Stimulated activated CD4-positive, alpha-beta T cell treated with anti-CD3 and anti-CD28 coated beads, Interleukin-4, amount 100 ng/mL, for 24 hours (primary cell): Measurements from ENCODE around the gene GRK5.

ENCODE experiments used
- DNase-seq: peaks from one replicate; pipeline ENCODE4 v3.0.0-alpha.2; 2020

The GRK5 gene

DNA sequence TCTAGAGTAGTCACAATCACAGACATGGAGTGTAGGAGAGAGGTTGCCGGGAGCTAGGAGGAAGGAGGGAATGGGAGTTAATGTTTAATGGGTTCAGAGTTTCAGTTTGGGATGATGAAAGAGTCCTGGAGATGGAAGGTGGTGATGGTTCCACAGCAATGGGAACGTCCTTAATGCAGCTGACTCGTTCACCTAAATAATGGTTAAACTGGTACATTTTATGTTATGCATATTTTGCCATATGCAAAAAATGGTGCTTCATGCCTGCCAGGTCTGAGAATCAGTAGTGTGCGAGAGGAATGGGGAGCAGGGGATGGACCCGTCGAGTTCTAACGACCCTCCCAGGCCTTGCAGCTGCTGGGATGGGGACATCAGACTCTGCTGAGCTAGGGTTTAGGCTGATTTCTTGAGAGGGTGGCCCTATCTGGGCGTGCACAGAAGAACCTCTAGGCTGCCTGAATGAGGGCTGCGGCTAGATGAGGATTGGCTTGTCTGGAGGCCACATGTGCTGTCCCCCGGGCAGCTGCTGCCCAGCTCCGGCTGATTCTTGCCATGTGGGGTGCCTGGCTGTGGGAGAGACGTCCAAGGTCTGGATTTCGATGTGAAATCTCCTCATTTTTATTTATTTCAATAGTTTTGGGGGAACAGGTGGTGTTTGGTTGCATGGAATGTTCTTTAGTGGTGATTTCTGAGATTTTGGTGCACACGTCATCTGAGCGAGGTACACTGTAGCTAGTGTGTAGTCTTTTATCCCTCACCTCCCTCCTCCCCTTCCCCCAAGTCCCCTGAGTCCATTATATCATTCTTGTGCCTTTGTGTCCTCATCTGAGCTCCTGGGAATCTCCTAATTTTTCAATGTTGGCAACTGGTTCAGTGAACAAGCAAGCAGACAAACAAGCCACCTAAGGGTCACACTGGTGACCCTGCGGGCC is 116.0 kb downstream of the GRK5 start:
- DNase-seq = no peak

DNA sequence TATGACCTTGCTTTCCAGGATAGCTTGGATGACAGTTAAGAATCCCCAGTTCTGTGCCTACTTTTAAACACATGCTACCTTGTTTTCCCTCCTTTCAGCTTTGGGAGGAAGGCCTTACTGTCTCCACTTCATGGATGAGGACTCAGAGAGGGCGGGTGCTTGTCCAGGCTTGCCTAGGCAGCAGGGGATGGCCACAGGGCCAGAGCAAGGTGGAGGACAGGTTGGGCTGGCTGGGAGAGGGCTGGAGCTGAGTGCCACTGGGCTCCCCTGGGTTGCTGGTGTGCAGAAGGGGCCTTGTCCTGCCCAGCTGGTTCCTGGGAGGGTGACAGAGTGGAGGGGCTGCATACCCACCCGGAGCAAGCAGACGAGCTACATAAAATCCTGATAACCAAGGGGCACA is 117.8 kb downstream of the GRK5 start:
- DNase-seq = no peak

DNA sequence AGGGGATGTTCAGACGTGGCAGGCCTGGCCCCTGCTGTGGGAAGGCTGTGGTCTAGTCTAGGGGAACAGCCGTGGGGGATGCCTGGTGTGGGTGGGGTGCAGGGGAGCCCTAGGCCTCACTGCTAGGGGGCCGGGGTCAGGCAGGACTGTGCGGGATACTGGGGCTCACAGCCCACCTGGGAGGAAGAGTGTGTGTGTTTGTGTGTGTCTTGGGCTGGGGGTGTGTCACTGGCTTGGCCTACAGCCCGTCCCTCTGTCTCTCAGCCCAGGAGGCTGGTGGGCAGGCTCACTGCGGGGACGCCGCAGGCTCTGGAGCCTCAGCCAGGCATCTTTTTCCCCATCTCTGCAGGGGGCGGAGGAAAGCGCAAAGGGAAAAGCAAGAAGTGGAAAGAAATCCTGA is 118.8 kb downstream of the GRK5 start:
- DNase-seq = no peak

DNA sequence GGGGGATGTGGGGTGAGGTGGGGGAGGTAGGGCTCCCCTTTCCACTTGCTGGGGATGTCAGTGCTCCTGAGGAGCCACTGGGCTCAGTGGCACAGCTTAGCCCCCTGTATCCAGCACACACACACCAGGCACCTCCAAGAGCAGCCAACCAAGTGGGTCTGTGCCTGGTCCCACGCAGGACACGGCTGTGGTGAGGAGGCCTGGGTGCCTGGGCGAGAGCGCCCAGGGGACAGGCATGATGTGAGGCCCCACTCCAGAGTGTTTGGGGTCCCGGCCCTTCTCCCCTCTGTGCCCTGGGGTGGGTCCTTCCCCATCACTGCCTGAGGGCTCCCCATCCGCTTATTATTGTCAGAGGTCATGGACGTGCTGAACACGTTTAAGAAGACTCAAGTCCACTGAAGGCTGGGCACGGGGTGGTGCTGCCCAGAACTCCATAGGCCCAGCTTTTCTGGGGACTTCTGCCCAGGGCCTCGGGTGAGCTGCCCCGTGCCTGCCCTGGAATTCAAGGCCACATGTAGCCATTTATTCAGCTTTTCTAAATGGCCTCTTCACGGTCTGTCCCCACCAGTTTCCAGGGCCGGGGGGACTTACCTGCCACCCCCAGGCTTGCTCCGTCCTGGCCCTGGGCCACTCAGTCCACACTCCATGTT is 119.8 kb downstream of the GRK5 start:
- DNase-seq = no peak

DNA sequence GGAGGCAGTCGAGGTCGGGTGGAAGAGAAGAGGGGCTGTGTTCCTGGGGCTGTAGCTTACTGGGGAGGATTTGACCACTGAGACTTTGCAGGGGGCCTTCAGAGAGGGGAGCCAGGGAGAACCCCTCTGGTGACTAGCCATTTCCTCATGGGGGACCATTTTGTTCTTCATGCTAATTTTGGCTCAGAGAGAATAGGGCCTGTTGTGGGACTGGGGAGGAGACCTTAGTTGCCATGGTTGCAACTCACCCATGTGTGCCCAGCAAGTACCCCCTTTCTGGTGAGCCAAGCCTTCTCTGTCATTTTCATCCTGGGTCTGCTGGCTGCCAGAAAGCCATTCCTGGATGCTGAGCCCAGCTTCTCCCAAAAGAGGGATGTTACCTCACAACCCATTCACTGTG is 120.9 kb downstream of the GRK5 start:
- no peak for DNase-seq

DNA sequence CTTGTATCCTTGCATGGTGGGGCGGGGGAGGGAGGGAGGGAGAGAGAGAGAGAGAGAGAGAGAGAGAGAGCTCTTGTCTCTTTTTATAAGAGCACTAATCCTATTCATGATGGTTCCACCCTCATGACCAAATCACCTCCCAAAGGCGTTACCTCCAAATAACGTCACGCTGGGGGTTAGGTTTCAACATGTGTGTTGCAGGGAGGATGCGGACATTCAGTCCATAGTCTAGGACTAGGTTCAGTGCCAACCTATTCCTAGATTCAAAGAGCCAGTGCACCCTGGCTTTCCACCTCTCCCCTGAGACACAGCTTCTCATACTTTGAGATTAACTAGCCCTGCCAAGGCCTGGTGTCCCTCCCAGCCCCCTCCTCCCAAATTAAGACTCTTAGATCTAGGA is 123.0 kb downstream of the GRK5 start:
- no peak for DNase-seq

DNA sequence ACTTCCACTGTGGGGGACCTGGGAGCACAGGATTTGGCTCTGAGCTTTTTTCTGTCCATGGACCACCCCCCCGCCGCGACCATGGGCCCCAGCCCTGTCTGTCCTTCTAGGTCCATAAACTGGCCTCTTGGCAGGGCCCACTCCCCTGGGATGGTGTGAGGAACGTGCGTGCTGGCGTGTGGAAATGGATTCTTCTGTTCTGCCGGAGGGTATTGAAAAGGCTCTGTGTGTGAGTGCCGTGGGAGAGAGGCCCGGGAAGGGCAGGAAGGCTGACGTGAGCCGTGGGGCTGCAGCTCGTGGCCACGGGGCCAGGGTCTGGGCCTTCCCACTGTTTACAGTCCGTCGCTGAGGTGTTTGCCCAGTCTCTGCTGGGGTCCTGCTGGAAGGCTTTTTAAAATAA is 123.7 kb downstream of the GRK5 start:
- no peak for DNase-seq

DNA sequence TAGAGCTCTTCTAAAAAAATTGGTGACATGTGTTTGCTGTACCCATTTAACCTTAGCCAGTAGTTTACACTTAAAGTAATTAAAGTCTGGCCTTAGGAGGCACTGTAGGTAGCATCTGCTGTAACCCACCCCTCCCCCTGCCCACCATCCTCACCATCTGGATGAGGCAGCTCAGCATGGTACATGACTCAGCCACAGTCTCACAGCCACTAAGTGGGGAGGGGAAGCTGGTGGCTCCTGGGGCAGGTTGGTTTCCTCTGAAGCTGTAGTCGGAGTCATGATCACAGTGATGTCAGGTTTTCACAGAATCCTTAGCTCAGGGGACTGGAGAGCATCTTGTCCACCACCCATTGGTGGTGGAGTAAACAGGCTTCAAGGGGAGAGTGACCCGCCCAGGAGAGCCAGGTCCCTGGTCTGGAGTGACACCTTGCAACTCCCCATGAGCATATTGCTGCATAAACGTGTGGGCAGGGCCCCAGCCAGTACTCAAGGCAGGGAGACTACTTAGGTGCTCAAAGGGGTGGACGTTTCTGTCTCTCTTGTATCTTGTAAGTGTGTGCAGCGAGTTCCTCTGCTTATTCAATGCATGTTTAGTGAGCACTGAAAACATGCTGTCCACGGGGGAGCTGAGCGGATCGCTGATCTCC is 125.9 kb downstream of the GRK5 start:
- peak; percentile 67 for DNase-seq

DNA sequence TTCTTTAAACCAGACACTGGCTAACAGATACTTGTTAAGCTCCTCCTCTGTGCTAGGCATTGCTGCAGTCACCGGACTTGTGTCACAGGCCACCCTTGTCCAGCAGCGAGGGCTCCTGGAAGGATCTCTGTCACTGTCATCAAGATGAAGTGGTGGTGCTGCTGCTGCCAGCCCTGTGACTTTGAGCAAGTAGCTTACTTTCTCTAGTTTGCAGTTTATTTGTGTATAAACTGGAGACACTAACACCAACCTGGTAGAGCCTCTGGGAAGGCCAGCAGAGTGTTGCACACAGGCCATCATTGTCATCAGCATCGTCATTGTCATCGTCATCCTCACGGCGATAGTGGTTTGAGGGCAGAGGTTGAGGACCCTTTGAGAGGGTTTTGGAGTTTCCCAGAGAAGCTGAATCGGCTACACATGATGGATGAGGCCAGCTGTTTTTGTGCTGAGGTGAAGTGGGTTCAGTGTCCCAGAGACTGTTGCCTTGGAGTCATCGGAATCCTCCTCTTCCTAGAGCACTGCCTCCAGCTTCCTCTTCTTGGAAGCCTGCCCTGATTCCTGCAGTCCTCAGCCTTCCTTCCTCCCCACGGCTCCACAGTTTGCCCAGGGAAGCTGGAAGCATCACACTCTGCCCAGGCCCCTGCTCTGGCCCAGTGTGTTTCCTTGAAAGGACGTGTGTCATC is 128.4 kb downstream of the GRK5 start:
- DNase-seq = no peak

DNA sequence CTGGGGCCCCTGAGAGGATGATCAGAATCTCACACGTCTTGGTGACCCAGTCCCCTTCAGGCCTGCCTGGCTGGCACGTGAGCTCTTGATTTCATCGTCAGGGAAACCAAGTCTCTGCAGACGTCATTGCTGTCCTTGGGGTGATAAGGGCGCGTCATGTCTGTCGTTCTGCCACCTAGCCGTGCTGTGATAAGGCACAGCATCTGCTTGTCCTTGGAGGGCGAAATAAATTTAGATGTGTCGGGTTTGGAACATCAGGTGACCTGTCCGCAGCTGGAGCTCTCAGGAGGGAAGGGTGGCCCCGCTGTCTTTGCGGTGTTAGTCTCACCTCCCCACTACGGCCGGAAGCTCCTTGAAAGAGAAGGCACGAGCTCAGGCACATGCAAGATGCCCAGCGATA is 129.2 kb downstream of the GRK5 start:
- DNase-seq = no peak

DNA sequence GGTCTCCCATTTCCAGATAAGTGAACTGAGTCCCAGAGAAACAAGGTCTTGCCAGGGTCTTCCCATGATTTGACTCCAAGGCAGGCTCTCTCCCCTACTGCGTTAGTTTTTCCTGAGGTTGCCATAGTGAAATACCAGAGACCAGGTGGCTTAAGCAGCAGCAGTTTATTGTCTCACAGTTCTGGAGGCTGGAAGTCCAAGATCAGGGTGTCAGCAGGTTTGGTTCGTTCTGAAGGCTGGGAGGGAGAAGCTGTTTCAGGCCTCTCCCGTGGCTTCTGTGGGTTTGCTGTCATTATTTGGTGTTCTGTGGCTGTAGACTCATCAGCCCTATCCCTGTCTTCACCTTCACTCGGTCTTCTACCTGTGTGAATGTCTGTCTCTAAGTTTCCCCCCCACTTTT is 129.9 kb downstream of the GRK5 start:
- DNase-seq = no peak

DNA sequence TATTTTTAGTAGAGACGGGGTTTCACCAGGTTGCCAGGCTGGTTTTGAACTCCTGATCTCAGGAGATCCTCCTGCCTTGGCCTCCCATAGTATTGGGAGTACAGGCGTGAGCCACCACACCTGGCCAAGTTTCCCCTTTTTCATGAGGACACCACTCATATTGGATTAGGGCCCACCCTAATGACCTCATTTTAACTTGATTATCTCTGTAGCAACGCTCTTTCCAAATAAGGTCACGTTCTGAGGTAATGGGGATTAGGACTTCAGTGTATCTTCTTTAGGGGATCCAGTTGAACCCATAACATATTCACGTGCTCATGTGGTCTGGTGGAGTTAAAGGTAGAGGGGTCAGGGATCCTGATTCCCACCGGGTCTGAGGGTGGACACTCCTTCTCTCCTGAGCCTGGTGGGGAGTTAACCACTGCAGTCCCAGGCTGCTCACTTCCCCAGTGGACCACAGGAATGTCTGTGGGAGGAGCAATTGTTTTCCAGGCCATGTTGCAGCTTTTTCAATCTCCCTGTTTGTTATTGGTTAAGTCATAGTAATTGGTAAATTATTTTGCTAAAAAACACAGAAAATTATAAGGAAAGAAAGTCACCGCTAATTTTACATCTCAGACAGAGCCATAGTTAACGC is 130.5 kb downstream of the GRK5 start:
- DNase-seq = no peak

DNA sequence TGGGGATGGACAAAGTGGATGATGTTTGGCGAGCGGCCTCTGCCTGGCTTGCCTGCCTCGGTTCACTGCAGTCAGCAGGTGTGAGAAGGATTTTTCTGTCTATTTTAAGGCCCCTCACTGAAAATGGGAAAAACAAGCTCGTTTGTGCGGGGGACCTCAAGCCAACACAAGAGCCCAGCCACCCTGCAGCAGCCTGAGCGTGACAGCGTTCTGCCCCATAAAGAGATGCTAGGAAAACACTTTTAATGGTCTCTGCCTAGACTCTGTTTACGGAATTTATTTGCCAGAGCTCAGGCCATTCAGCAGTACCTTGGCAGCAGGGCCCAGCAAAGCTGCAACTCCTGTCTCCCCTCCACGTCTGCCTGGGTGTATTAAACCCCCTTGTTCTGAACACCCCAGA is 131.7 kb downstream of the GRK5 start:
- no peak for DNase-seq

DNA sequence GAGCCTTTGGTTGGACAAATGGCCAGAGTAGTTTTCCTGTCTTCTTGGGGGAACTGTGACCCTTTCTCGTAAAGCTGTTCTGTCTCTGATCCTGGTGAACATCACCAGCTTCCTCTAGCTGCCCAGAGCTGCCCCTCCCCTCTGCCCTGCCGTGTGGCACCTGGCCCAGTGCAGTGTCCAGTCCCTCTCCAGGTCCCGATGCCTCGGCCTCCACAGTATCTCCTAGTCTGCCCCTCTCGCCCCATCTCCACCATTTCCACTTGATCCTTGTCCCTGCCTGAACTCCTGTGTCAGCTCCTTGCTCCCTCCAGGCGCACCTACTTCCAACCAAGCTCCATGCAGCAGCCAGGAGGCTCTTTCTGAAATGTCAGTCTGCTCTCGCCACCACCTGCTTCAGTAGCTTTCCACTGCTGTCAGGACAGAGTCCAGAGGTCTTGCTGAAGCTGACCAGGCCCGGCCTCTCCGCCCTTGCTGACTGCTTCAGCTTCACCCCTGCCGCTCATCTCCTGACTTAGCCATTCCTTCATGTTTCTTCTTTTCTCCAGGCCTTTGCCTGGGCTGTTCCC is 133.6 kb downstream of the GRK5 start:
- DNase-seq = no peak

DNA sequence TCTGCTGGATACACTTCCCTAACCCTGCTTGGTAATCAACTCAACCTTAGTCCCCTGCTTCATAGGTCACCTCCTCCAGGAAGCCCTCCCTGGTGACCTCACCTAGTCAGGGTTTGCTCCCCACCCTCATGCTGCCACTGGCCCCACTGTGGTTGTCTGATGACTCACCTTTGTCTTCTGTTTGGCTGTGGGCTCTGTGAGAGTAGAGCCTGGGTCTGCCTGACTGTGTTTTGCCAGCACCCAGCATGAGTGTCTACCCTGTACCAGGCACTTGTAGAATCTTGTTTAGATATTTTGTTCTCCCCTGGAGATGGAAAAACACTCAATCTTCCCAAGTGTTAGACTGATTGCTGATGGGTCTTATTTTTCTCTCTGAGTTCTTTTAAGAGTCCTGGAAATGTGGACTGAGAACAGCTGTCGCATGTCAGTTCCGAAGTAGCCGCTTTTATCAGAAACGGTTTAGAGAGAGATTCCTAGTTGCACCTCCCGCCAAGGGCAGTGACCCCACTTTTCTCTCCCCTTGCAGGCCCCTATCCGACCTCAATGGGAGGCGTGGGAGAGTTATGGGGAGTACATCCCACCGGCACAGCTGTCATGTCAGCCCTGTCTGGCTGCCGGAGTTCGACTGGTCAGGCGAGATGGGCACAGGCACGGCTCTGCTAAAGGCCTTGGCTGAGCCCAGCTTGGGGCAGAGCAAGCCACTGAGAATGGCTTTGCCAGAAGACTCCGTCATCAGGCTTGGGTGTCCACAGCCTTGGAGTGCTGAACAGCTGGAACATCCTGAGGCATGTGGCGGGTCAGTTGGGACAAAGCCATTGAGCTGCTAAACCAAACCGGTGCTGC is 134.3 kb downstream of the GRK5 start:
- peak; percentile 58 for DNase-seq

DNA sequence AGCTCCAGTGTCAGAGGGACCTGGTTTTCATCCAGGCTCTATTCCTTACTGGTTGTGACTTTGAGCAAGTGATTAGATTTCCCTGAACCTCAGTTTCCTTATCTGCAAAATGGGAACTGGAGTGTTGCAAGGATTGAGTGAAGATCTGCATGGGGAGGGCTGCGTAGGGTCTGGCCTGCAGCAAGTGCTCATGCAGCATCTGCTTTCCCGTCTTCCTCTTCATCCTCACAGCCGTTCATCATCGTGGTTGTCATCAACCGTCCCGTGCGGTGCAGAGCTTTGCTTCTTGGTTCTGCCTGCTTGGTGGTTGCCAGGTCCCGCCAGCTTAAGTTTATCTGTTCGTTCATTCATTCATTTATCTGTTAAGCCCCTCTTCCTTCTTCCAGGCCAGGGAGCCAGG is 135.0 kb downstream of the GRK5 start:
- DNase-seq = no peak

DNA sequence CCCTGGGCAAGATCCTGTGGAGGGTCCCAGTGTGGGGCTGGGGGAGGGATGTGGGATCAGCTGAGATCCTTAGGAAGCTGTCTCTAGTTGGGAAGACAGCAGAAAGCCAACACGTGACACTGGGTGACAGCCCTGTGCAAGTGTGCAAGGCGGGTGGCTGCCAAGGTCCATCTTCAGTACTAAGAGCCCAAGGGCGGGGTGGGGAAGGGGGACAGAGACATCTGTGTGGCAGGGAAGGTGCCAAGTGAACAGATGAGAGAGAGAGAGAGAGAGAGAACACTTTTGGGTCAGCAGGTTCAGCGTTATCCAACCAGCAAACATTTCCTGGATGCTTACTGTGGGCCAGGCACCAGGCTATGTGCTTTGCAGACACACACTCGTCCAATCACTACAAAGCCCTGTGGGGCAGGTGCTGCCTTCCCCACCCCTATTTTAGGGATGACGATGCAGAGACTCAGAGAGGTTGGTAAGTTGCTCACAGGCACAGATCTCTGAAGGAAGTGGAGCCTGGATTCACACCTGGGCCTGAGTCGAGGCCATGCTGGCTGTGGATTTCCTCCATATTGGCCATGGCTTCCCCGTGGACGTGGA is 135.7 kb downstream of the GRK5 start:
- no peak for DNase-seq

DNA sequence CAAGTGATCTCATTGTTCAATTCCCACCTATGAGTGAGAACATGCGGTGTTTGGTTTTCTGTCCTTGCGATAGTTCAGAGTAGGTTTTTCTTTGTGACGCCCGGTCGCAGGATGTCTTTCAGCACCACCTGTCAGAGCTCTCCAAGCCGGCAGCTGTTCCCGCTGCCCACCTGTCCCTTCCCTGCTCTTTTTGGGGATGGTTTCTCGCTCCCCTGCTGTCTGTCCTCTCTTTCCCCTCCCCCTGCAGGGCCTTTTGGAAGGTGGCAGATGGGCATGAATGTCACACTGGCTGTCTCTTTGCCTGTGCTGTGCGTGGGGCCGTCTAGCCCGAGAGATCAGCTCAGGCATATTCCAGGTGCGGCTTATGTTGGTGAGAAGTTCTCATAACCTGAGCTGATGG is 137.0 kb downstream of the GRK5 start:
- no peak for DNase-seq

DNA sequence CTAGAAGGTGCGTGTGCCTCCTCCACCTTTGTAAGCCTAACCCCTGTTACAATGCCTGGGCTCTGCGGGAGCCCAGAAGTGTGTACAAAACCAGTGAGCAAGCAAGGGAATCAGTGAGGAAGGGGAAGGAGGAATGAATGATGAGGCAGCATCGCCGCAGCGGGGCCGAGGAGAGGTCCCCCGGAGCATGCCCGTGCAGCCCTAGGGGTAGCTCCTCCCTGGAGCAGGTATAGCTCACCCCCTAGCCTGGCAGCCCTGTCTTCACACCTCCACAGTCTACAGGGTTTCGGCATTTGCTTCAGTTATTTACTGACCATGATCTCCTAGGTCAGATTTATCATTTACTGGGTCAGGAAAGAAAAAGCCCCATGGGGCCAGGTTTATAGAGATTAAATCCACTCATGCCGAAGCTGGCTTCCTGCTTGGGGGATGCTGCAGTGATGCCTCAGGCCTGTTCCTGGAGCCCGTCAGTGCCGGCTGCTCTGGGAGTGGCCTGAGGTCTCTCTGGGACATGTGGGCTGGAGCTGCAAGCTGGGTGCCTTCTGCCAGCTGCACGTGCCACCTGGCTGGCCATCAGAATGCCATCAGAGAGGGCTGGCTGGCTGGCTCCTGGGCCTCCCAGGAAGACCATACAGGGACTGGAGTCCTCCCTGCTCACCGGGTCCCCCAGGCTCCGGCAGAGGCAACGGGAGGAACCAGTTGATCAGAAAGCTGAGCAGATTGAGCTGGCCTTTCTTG is 138.9 kb downstream of the GRK5 start:
- no peak for DNase-seq

DNA sequence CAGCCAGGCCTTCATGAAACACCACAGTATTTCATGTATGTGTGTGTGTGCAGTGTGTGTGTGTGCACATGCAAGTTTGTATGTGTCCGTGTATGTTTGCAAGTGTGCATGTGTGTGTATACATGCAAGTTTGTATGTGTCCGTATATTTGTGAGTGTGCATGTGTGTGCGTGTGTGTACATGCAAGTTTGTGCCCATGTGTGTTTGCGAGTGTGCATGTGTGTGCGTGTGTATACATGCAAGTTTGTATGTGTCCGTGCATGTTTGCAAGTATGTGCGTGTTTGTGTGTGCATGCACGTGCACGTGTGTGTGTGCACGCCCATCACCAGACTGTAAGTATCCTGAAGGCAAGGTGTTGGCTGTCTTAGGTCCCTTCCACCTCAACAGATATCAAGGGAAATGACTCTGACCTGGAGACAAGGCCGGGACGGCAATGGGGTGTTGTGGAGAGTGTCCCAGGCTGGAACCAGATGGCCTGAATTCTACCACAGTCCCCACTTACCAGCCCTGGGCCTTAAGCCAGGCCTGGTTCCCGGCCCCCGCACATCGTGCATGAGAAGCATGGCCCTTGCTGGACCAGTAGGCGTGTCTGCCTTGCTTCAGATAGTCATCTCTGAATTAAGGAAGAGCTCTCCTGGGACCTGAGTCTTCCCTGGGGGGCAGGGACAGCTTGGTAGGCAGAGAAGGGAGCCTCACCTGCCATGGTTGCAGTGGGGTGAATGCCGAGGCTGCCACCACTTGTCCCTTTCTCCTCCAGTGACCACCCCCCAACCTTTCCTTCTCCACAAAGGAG is 140.0 kb downstream of the GRK5 start:
- DNase-seq = no peak
